ENCODE results near the gene ASTL. TPM values are rescaled to one million over a fixed set of nuclear protein-coding genes. Genes with fewer than 3 reads are reported as not detected.

Gene ASTL
- polyA plus RNA-seq, 3 donors, result 0.71 TPM; not detected in 2

DNA sequence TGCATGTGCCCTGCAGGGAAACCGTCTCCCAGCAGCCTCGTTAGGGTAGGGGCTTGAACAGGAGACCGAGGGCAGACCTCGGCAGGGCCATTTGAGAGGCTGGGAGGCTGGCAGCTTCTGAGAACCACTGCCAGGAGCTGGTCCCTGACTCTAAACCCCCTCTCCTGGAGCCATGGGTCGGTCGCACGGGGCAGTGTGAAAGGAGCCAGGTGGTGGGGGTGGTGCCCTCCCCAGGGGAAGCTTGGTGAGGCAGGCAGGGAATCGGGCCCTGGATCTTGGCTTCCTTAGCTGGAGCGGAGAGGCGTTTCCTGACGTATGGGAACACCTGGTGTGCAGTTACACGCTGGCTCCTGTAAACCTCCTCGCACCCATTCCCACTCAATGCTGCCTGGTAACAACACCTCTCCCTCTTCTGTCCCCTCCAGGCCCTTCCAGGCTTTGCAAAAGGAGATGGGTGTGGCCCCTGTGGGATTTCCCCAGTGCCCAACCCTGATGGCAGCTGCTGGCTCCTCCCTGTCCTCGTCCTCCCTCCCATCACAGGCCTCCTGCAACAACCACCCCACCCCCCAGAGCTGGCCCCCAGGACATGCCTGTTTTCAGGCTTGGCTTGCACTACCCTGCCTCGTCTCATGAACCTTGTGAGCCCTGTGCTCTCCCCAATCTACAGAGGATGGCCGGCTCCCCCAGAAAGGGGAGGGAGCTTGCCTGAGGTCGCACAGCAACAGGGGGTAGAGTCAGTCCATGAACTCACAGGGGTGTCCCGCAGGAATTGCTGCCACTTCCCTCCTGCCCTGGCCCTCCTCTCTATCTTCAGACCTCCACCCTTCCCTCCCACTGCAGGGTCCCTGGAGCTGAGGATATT is 46.4 kb downstream of the ASTL start:
- H3K27me3 ChIP-seq (ENCODE audit: control insufficient read depth in 2 of 2, insufficient read depth in 2 of 2, low read length in 2 of 2), result no peaks in the 10 kb centered on the region
- no peaks in the 10 kb centered on the region for H3K79me2 ChIP-seq (ENCODE audit: insufficient read depth, low read length)
- H3K9me3 Mint-ChIP-seq, result no peaks in the 10 kb centered on the region
- WGBS (ENCODE audit: insufficient coverage), result 89% methylated on average over 11 of the region's 18 CpGs
- no peaks in the 10 kb centered on the region for H3K36me3 ChIP-seq (replicated peaks in 1 of 2; ENCODE audit: control insufficient read depth in 1 of 2, insufficient read depth in 2 of 2, low read length in 2 of 2)
- no peak overlapping the region for H3K4me3 ChIP-seq (replicated peaks in 1 of 3; ENCODE audit: low read depth in 2 of 3, low read length in 3 of 3)
- no peak overlapping the region for H3K4me3 Mint-ChIP-seq
- intact Hi-C loops (cut with micrococcal nuclease), result no loop called here
- peaks cover 22% of the 10 kb centered on the region in 2 donors for H3K4me1 ChIP-seq (ENCODE audit: control insufficient read depth in 1 of 2, insufficient read depth in 2 of 2, low read length in 2 of 2)
- peaks cover 19% of the 10 kb centered on the region for H3K4me1 Mint-ChIP-seq
- H3K27ac ChIP-seq (ENCODE audit: low read depth in 1 of 2, low read length in 2 of 2), result no peak overlapping the region
- no peak overlapping the region for H3K9ac ChIP-seq (ENCODE audit: insufficient read depth, low read length, poor library complexity, severe bottlenecking)
- H3K9me3 ChIP-seq (replicated peaks in 1 of 2; ENCODE audit: control insufficient read depth in 1 of 2, insufficient read depth in 1 of 2, low read length in 2 of 2), result no peaks in the 10 kb centered on the region
- no peaks in the 10 kb centered on the region for H3K36me3 Mint-ChIP-seq
- H3K4me2 ChIP-seq (replicated peaks; ENCODE audit: extremely low read depth, low read length, poor library complexity, severe bottlenecking), result no peak overlapping the region
- H3K27me3 Mint-ChIP-seq (ENCODE audit: low read depth in 3 of 3), result peaks cover 3 to 4% (median 4%) of the 10 kb centered on the region in 3 donors
- no peak for DNase-seq
- TF ChIP-seq, protein P1, sequence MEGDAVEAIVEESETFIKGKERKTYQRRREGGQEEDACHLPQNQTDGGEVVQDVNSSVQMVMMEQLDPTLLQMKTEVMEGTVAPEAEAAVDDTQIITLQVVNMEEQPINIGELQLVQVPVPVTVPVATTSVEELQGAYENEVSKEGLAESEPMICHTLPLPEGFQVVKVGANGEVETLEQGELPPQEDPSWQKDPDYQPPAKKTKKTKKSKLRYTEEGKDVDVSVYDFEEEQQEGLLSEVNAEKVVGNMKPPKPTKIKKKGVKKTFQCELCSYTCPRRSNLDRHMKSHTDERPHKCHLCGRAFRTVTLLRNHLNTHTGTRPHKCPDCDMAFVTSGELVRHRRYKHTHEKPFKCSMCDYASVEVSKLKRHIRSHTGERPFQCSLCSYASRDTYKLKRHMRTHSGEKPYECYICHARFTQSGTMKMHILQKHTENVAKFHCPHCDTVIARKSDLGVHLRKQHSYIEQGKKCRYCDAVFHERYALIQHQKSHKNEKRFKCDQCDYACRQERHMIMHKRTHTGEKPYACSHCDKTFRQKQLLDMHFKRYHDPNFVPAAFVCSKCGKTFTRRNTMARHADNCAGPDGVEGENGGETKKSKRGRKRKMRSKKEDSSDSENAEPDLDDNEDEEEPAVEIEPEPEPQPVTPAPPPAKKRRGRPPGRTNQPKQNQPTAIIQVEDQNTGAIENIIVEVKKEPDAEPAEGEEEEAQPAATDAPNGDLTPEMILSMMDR (IDR thresholded peaks at IDR 0.05), result no peak
- H4K20me1 ChIP-seq (ENCODE audit: insufficient read depth, low read length), result no peaks in the 10 kb centered on the region
- H2AFZ ChIP-seq (ENCODE audit: insufficient read depth, low read depth, low read length, poor library complexity, severe bottlenecking), result no peak overlapping the region
- H3K27ac Mint-ChIP-seq, result peak overlapping the region in 1 of 7 donors; percentile 36

DNA sequence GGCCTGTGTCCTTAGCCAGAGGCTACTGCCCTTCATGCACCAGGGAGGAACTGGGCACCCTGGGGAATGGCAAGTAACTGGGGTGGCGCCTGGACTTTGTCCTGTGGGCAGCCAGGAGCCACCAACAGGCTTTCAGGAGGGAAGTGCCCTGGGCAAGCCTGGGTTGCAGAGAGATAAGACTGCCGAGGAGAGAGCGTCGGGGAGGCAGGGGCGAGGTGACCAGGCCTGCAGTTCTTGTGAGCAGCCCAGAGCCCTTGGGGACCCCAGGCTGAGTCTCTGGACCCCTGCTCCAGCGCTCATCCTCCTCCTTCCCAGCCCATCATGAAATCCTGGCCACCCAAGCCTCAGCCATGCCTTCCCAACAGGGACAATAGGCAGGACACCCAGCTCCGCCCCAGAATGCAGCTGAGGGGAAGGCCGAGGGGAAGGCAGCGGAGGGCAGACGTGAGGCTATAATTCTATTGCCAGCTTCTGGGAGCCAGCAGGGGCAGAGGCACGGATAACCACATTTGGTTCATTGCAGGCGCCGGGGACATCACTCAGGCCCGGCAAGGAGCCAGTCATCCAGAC is 47.1 kb downstream of the ASTL start:
- Histone ChIP-seq H3K9ac (ENCODE audit: insufficient read depth, low read length, poor library complexity, severe bottlenecking) (no peak overlapping the region), H3K36me3 (replicated peaks in 1 of 2; ENCODE audit: control insufficient read depth in 1 of 2, insufficient read depth in 2 of 2, low read length in 2 of 2) (no peaks in the 10 kb centered on the region), H3K4me2 (replicated peaks; ENCODE audit: extremely low read depth, low read length, poor library complexity, severe bottlenecking) (no peak overlapping the region), H4K20me1 (ENCODE audit: insufficient read depth, low read length) (no peaks in the 10 kb centered on the region), H3K27ac (ENCODE audit: low read depth in 1 of 2, low read length in 2 of 2) (no peak overlapping the region), H3K4me1 (ENCODE audit: control insufficient read depth in 1 of 2, insufficient read depth in 2 of 2, low read length in 2 of 2) (peaks cover 22% of the 10 kb centered on the region in 2 donors), H3K4me3 (replicated peaks in 1 of 3; ENCODE audit: low read depth in 2 of 3, low read length in 3 of 3) (no peak overlapping the region), H2AFZ (ENCODE audit: insufficient read depth, low read depth, low read length, poor library complexity, severe bottlenecking) (no peak overlapping the region), H3K27me3 (ENCODE audit: control insufficient read depth in 2 of 2, insufficient read depth in 2 of 2, low read length in 2 of 2) (no peaks in the 10 kb centered on the region), H3K9me3 (replicated peaks in 1 of 2; ENCODE audit: control insufficient read depth in 1 of 2, insufficient read depth in 1 of 2, low read length in 2 of 2) (no peaks in the 10 kb centered on the region), H3K79me2 (ENCODE audit: insufficient read depth, low read length) (no peaks in the 10 kb centered on the region)
- Mint-ChIP-seq H3K36me3 (no peaks in the 10 kb centered on the region), H3K27me3 (ENCODE audit: low read depth in 3 of 3) (peaks cover 3 to 4% (median 4%) of the 10 kb centered on the region in 3 donors), H3K9me3 (no peaks in the 10 kb centered on the region), H3K4me1 (peaks cover 19% of the 10 kb centered on the region), H3K4me3 (no peak overlapping the region), H3K27ac (no peak overlapping the region)
- TF ChIP-seq, protein P1 (IDR thresholded peaks at IDR 0.05), result no peak
- no peak for DNase-seq
- 96% methylated on average over 14 of the region's 14 CpGs for WGBS (ENCODE audit: insufficient coverage)
- intact Hi-C loops (cut with micrococcal nuclease), result no loop called here
